ENCODE results near the gene ASS1.

- no peak for TF ChIP-seq CTCF (IDR thresholded peaks at IDR 0.05)
- no peak for TF ChIP-seq POLR2A (IDR thresholded peaks at IDR 0.05)
These were observed 20.8 kb downstream of the ASS1 start for GRCh38 chr9:130465383-130466096.

Data from uterus (tissue), 2 donors.